ENCODE measurements around the gene ANKRD35.

ANKRD35 gene

GRCh38 chr1:145886390-145886789 lies 724 bp upstream of the ANKRD35 start:
- Mint-ChIP-seq H3K27me3 (peaks cover 24% of the 10 kb centered on the region), H3K4me3 (peak overlapping the region; percentile 77), H3K27ac (no peak overlapping the region), H3K36me3 (ENCODE audit: low read depth) (no peaks in the 10 kb centered on the region), H3K9me3 (no peaks in the 10 kb centered on the region), H3K4me1 (peaks cover 16% of the 10 kb centered on the region)
- ATAC-seq (no peak), DNase-seq (no peak)

- Mint-ChIP-seq H3K36me3 (ENCODE audit: low read depth) (no peaks in the 10 kb centered on the region), H3K27ac (no peak overlapping the region), H3K4me3 (peak overlapping the region; percentile 77), H3K9me3 (no peaks in the 10 kb centered on the region), H3K4me1 (peaks cover 16% of the 10 kb centered on the region), H3K27me3 (peaks cover 24% of the 10 kb centered on the region)
- DNase-seq (no peak), ATAC-seq (no peak)
Observed at GRCh38 chr1:145884675-145885074, 991 bp downstream of the ANKRD35 start.

- H3K36me3 Mint-ChIP-seq (ENCODE audit: low read depth) = no peaks in the 10 kb centered on the region
- H3K27me3 Mint-ChIP-seq = peaks cover 21% of the 10 kb centered on the region
- H3K4me3 Mint-ChIP-seq = no peak overlapping the region
- H3K4me1 Mint-ChIP-seq = peaks cover 4% of the 10 kb centered on the region
- DNase-seq (no peak), ATAC-seq (no peak)
- H3K9me3 Mint-ChIP-seq = no peaks in the 10 kb centered on the region
- no peak overlapping the region for H3K27ac Mint-ChIP-seq
Observed at GRCh38 chr1:145879775-145880174, 5.9 kb downstream of the ANKRD35 start.

DNA sequence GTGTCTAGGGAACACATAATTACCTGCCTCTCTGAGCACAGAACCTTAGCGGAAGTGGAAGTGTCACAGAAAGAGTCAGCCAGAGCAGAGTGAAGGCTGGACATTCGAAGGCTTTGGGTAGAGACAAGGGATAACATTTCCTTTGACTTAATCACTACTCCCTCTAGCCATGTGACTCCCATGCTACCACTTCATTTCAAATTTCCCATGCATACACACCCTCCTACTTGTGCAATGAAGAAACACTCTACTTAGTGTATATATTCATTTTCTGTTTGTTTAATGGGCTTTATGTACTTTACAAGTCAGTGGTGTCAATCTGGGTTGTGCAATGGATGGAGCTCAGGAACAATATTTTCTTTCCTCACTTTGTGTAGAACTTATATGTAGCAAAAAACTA lies 6.9 kb downstream of the ANKRD35 start:
- peaks cover 17% of the 10 kb centered on the region for H3K27me3 Mint-ChIP-seq
- H3K4me1 Mint-ChIP-seq = peaks cover 3% of the 10 kb centered on the region
- no peak for ATAC-seq
- H3K27ac Mint-ChIP-seq = no peak overlapping the region
- DNase-seq = no peak
- no peaks in the 10 kb centered on the region for H3K36me3 Mint-ChIP-seq (ENCODE audit: low read depth)
- H3K4me3 Mint-ChIP-seq = no peak overlapping the region
- no peaks in the 10 kb centered on the region for H3K9me3 Mint-ChIP-seq

GRCh38 chr1:145877923-145878486 lies 7.7 kb downstream of the ANKRD35 start:
- no peak for ATAC-seq
- Mint-ChIP-seq H3K4me3 (no peak overlapping the region), H3K9me3 (no peaks in the 10 kb centered on the region), H3K4me1 (peaks cover 3% of the 10 kb centered on the region), H3K27ac (no peak overlapping the region), H3K36me3 (ENCODE audit: low read depth) (no peaks in the 10 kb centered on the region), H3K27me3 (peaks cover 15% of the 10 kb centered on the region)
- DNase-seq = no peak

DNA sequence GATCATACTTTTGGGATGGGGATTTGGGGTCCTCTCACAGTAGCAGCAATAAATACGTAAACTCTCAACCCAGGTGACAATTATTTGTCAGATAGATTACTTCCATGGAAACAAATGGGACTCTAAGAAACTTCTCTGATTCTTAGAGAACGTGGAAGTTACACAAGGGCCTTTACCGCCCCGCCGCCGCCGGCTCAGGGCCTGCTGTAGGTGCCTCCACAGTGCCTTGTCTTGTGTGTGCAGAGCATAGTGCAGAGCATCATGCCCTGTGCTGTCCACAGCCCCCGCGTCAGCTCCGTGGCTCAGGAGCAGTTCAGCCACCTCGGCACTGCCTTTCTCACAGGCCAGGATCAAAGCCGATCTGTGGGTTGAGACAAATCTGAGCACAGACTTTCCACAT lies 11.0 kb downstream of the ANKRD35 start:
- H3K27me3 Mint-ChIP-seq = peaks cover 15% of the 10 kb centered on the region

DNA sequence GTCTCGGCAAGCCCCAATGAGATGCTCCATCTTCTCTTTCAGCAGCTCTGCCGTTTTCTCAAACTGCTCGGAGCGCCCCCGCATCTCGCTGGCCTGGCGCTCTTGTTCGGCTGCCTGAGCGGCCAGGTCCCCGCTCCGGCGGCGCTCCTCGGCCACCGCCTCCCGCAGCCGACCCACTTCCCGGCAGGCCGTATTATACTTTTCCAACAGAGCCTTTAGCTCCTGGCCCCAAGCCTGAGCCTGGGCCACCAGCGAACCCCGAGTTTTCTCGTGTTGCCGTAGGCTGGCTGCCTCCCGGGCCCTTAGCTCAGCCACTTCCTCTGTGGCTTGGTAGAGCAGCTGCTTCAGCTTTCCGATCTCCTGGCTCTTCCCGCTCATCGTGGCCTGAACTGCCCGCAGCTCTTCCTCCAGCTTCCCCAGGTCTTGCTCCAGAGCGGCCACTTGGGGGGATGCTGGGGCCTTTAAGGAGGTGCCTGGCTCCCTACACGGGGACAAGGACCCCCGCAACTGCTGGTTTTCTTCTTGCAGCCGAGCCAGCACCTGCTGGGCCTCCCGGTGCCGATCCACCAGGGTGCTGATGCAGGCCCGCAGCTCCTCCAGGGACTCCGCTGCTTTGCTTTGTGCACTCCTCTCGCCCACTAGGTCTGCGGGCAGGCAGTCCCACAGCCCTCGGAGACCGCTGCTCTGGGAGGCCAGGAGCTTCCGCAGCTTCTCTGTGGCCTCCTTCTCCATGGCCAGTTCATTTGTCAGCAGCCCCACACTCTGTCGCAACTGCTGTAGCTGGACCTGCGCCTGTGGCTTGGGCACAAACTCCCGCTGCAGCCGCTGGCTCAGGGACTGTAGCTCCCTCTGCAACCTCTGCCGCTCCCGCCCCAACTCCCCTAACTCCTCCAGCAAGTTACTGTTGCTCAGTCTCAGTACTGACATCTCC lies 13.4 kb downstream of the ANKRD35 start:
- DNase-seq (peak; percentile 38), ATAC-seq (peak; percentile 74)
- H3K4me3 Mint-ChIP-seq = peak overlapping the region; percentile 76
- no peak overlapping the region for H3K27ac Mint-ChIP-seq
- H3K9me3 Mint-ChIP-seq = no peaks in the 10 kb centered on the region
- no peaks in the 10 kb centered on the region for H3K36me3 Mint-ChIP-seq (ENCODE audit: low read depth)
- H3K4me1 Mint-ChIP-seq = peaks cover 15% of the 10 kb centered on the region
- peaks cover 17% of the 10 kb centered on the region for H3K27me3 Mint-ChIP-seq

More for the DNA sequence above, 11.0 kb downstream of the ANKRD35 start:
- no peak for ATAC-seq
- H3K27ac Mint-ChIP-seq = no peak overlapping the region
- no peak overlapping the region for H3K4me3 Mint-ChIP-seq
- DNase-seq = no peak
- no peaks in the 10 kb centered on the region for H3K36me3 Mint-ChIP-seq (ENCODE audit: low read depth)
- H3K4me1 Mint-ChIP-seq = peaks cover 18% of the 10 kb centered on the region
- H3K9me3 Mint-ChIP-seq = no peaks in the 10 kb centered on the region

GRCh38 chr1:145868232-145868631 lies 17.4 kb downstream of the ANKRD35 start:
- Mint-ChIP-seq H3K4me3 (no peak overlapping the region), H3K4me1 (peaks cover 15% of the 10 kb centered on the region), H3K36me3 (ENCODE audit: low read depth) (no peaks in the 10 kb centered on the region), H3K27ac (no peak overlapping the region), H3K9me3 (no peaks in the 10 kb centered on the region), H3K27me3 (peaks cover 12% of the 10 kb centered on the region)
- ATAC-seq = no peak
- no peak for DNase-seq

GRCh38 chr1:145863282-145864018 lies 22.2 kb downstream of the ANKRD35 start:
- H3K27me3 Mint-ChIP-seq = peaks cover 8% of the 10 kb centered on the region
- no peaks in the 10 kb centered on the region for H3K36me3 Mint-ChIP-seq (ENCODE audit: low read depth)
- no peak overlapping the region for H3K27ac Mint-ChIP-seq
- no peak for ATAC-seq
- H3K4me1 Mint-ChIP-seq = peaks cover 5% of the 10 kb centered on the region
- H3K4me3 Mint-ChIP-seq = no peak overlapping the region
- no peaks in the 10 kb centered on the region for H3K9me3 Mint-ChIP-seq
- no peak for DNase-seq

DNA sequence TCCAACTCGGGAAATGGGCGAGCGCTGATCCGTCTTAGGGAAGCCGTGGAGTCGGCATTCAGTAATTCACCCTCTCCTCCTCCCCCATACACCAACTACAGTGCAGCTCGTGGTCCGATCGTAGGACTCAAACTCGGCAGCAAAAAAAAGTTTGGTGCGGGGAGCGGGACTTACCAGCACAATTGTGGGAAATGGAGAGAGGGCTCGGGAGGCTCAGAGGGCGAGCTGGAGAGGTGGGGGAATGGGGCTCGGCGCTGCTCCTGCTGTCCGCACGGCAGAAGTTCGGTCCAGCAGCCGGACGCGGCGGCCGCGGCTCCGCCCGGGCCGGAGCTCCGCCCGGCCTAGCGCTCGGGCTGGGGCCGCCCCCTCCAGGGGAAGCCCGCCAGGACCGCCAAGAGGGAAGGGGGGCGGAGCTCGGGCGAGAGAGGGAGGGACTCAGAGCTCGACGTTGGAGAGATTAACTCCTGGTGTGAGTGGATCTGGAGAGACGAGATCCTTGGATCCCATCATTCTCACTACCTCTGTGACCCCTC lies 26.1 kb downstream of the ANKRD35 start:
- H3K9me3 Mint-ChIP-seq = no peaks in the 10 kb centered on the region
- peak overlapping the region; percentile 94 for H3K4me3 Mint-ChIP-seq
- no peaks in the 10 kb centered on the region for H3K27me3 Mint-ChIP-seq
- peaks cover 10% of the 10 kb centered on the region for H3K4me1 Mint-ChIP-seq
- H3K27ac Mint-ChIP-seq = peak overlapping the region; percentile 79
- ATAC-seq (peak; percentile 83), DNase-seq (peak; percentile 84)
- peaks cover 16% of the 10 kb centered on the region for H3K36me3 Mint-ChIP-seq (ENCODE audit: low read depth)

- Mint-ChIP-seq H3K4me1 (peaks cover 10% of the 10 kb centered on the region), H3K4me3 (peak within 1 kb of the TSS; percentile 94), H3K36me3 (ENCODE audit: low read depth) (peaks cover 16% of the 10 kb centered on the region), H3K27ac (peak within 1 kb of the TSS; percentile 79), H3K9me3 (no peaks in the 10 kb centered on the region), H3K27me3 (no peaks in the 10 kb centered on the region)
- ATAC-seq = peak; percentile 90
- peak; percentile 89 for DNase-seq
Observed at GRCh38 chr1:145858901-145859490, 26.7 kb downstream of the ANKRD35 start, which contains the start of gene PIAS3. Gene PIAS3 (minus strand): TSS chr1:145859081. CDS start chr1:145858990, 91 bp downstream.

GRCh38 chr1:145858238-145858900 lies 27.3 kb downstream of the ANKRD35 start:
- ATAC-seq (peak; percentile 31), DNase-seq (peak; percentile 65)
- peaks cover 16% of the 10 kb centered on the region for H3K36me3 Mint-ChIP-seq (ENCODE audit: low read depth)
- H3K4me1 Mint-ChIP-seq = peaks cover 10% of the 10 kb centered on the region
- peak overlapping the region; percentile 62 for H3K27ac Mint-ChIP-seq
- no peaks in the 10 kb centered on the region for H3K27me3 Mint-ChIP-seq
- no peaks in the 10 kb centered on the region for H3K9me3 Mint-ChIP-seq
- peak overlapping the region; percentile 94 for H3K4me3 Mint-ChIP-seq

- DNase-seq (no peak), ATAC-seq (no peak)
- Mint-ChIP-seq H3K27ac (no peak overlapping the region), H3K36me3 (ENCODE audit: low read depth) (peaks cover 18% of the 10 kb centered on the region), H3K27me3 (no peaks in the 10 kb centered on the region), H3K4me1 (peaks cover 10% of the 10 kb centered on the region), H3K4me3 (no peak overlapping the region), H3K9me3 (no peaks in the 10 kb centered on the region)
Observed at GRCh38 chr1:145857170-145857569, 28.5 kb downstream of the ANKRD35 start.
